GM12875 (cell line): ENCODE measurements around the gene RETSAT.
"Not testable (repeated sequence)": the region's sequence is repeated elsewhere in the genome, so short reads cannot be mapped to it uniquely, and the experiment has no call there.

ENCODE experiments used
- H3K4me3 ChIP-seq: one replicate; pipeline ENCODE4 v1.5.1; 2011; ENCODE audit warnings: low read depth, low read length, control low read depth
- CTCF ChIP-seq: IDR thresholded peaks from 2 replicates; pipeline ENCODE4 v1.5.1; 2011; ENCODE audit warnings: low read depth, mild to moderate bottlenecking, control low read depth, inconsistent platforms, low read length, moderate library complexity, borderline replicate concordance; ENCODE audit not compliant: insufficient read depth

RETSAT gene

GRCh38 chr2:85329181-85329651, 25.1 kb downstream of the RETSAT start:
- no peak overlapping the region for H3K4me3 ChIP-seq
- TF ChIP-seq CTCF = no peak

- 0 out of 2 replicates have a peak, but pooled peaks have one; percentile 1 for TF ChIP-seq CTCF
- peak within 1 kb of the TSS; percentile 74 for H3K4me3 ChIP-seq
Measured at GRCh38 chr2:85327822-85328617, 26.3 kb downstream of the RETSAT start, which contains the start of gene TGOLN2. TGOLN2 (minus strand) TSS chr2:85327989; CDS start chr2:85327962, 27 bp downstream.

- no peak for TF ChIP-seq CTCF
- peak overlapping the region; percentile 74 for H3K4me3 ChIP-seq
Measured at GRCh38 chr2:85327160-85327821, 27.0 kb downstream of the RETSAT start.

GRCh38 chr2:85326406-85327159, 27.7 kb downstream of the RETSAT start:
- H3K4me3 ChIP-seq = peak overlapping the region; percentile 74
- no peak for TF ChIP-seq CTCF

- H3K4me3 ChIP-seq = peak overlapping the region; percentile 74
- no peak for TF ChIP-seq CTCF
Measured at GRCh38 chr2:85325466-85325811, 28.9 kb downstream of the RETSAT start.

- peak overlapping the region; percentile 74 for H3K4me3 ChIP-seq
- no peak for TF ChIP-seq CTCF
Measured at GRCh38 chr2:85324639-85325465, 29.5 kb downstream of the RETSAT start.

GRCh38 chr2:85323988-85324367, 30.4 kb downstream of the RETSAT start:
- H3K4me3 ChIP-seq = not testable (repeated sequence)
